HG02852 (cell line): ENCODE results near the gene MYH8.

Source experiments
- ATAC-seq: cut with Tn5 transposase; IDR thresholded peaks from one replicate; pipeline ENCODE4 v1.9.1; 2021; ENCODE audit warnings: mild to moderate bottlenecking, moderate library complexity; ENCODE audit not compliant: unreplicated experiment

The MYH8 gene

GRCh38 chr17:10384175-10384574 is 37.6 kb downstream of the MYH8 start:
- no peak for ATAC-seq

GRCh38 chr17:10380631-10381408 is 40.9 kb downstream of the MYH8 start:
- ATAC-seq, result no peak

DNA sequence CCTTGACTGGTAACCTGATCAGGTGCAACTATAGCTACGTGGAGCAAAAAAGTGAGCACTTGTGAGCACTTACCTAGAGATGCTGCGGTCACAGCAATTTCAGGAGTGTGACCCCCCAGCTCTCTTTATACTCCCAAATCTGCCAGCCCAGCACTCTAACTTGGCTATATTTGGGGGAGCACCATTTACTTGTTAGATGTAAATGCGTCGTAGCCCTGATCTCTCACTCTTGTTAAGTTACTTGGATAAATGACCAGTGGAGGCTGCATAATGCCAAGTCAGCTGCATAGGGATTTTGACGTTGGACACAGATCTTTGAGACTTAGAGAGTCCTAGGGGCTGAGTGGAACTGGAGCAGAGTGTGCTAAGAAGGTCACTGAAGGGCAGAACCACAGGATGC is 48.8 kb downstream of the MYH8 start, which contains the start of gene MYH13:
TSS of gene MYH13 (minus strand) at position 101 of the 400 bp plus-strand sequence. CDS start 8,476 bp downstream, outside the sequence.
- ATAC-seq, result no peak

GRCh38 chr17:10370016-10370608 is 51.6 kb downstream of the MYH8 start:
- ATAC-seq, result no peak

- ATAC-seq, result no peak
Measured at GRCh38 chr17:10369239-10369638, 52.5 kb downstream of the MYH8 start.

GRCh38 chr17:10368561-10368960 is 53.2 kb downstream of the MYH8 start:
- no peak for ATAC-seq

DNA sequence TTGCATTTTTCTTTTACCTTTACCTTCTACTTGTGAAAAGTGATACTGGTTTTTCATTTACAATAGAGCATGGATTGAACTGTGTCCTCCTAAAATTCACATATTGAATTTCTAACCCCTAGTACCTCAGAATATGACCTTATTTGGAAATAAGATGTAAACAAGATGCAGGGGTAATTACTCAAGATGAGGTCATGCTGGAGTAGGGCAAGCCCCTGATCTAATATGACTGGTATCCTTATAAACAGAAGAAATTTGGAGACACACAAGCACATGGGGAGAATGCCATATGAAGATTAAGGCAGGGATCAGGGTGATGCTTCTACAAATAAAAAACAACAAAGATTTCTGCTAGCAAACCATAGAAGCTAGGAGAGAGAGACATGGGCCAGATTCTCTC is 61.2 kb downstream of the MYH8 start:
- ATAC-seq, result no peak

GRCh38 chr17:10357768-10358167 is 64.0 kb downstream of the MYH8 start:
- ATAC-seq, result no peak

GRCh38 chr17:10354651-10355050 is 67.1 kb downstream of the MYH8 start:
- no peak for ATAC-seq

- ATAC-seq, result no peak
Measured at GRCh38 chr17:10352893-10353292, 68.9 kb downstream of the MYH8 start.

- ATAC-seq, result no peak
Measured at GRCh38 chr17:10349403-10349802, 72.3 kb downstream of the MYH8 start.

GRCh38 chr17:10344816-10345215 is 76.9 kb downstream of the MYH8 start:
- ATAC-seq, result no peak
